Measurements from ENCODE around the gene TRAPPC10.

DNA sequence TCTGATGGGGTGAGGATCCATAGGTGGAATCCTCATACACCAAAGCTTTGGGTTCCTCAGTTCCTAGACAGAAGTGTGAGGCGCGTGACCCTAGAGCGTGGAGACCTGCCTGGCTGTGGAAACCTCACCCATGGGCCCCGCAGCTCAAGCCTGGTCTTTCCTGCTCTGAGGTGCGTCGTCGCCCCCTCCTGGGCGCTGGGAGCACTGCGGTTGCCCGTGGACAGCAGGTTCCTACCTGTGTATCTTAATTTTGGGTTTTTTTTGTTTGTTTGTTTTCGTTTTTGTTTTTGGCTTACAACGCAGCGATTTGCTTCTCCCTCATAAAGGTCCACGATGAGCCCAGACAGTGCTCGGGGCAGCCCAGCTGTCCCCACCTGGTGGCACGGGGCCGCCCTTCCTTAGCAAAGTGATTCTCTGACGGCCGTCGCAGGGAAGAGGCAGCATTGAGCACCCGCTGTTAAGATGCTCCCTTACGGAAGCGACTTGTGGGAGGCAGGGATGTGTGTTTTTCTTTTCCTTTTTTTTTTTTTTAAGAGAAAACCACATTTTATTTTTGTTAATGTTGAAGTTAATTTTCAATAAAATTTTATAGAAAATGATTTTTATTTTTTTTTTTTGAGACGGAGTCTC lies 36.5 kb upstream of the TRAPPC10 start:
- TF ChIP-seq, protein P1, sequence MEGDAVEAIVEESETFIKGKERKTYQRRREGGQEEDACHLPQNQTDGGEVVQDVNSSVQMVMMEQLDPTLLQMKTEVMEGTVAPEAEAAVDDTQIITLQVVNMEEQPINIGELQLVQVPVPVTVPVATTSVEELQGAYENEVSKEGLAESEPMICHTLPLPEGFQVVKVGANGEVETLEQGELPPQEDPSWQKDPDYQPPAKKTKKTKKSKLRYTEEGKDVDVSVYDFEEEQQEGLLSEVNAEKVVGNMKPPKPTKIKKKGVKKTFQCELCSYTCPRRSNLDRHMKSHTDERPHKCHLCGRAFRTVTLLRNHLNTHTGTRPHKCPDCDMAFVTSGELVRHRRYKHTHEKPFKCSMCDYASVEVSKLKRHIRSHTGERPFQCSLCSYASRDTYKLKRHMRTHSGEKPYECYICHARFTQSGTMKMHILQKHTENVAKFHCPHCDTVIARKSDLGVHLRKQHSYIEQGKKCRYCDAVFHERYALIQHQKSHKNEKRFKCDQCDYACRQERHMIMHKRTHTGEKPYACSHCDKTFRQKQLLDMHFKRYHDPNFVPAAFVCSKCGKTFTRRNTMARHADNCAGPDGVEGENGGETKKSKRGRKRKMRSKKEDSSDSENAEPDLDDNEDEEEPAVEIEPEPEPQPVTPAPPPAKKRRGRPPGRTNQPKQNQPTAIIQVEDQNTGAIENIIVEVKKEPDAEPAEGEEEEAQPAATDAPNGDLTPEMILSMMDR (IDR thresholded peaks at IDR 0.05): peak; percentile 85 to 93 (median 88)
- TF ChIP-seq EP300 (IDR thresholded peaks at IDR 0.05) (no peak), POLR2A (IDR thresholded peaks at IDR 0.05) (no peak)
